Measurements from ENCODE around the gene FRRS1. TPM values are rescaled to one million over a fixed set of nuclear protein-coding genes. Genes with fewer than 3 reads are reported as not detected.

Gene FRRS1
- total RNA-seq, 1 experiment from 2014 or later: 12.1 TPM

DNA sequence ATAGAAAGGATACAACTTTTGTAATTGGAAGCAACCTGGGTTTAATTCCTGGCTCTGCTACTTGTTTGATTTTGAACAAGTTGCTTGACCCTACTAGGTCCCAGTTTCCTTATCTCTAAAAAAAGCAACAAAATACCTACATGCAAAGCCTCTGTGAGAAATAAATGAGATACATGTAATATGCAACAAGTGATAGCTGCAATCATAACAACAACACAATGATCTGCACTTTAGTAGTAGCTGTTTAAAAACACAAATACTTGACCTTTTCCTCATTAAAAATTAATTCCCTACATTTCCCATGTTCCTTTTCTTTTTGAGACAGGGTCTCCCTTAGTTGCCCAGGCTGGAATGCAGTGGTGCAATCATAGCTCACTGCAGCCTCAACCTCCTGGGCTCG lies 40.0 kb downstream of the FRRS1 start:
- H3K27ac ChIP-seq (ENCODE audit: low read depth, low read length, poor library complexity, severe bottlenecking): no peak overlapping the region
- no peaks in the 10 kb centered on the region for H3K36me3 ChIP-seq (ENCODE audit: insufficient read depth, low read length, poor library complexity, severe bottlenecking)
- no TSS peak for BruUV-seq (replicated peaks)
- no peak overlapping the region for H3K4me3 ChIP-seq (ENCODE audit: low read depth, low read length, poor library complexity, severe bottlenecking)
- no peak for TF ChIP-seq EZH2 (IDR thresholded peaks at IDR 0.05; ENCODE audit: borderline replicate concordance, low read depth, low read length, poor library complexity, severe bottlenecking)
- TF ChIP-seq, protein P1, sequence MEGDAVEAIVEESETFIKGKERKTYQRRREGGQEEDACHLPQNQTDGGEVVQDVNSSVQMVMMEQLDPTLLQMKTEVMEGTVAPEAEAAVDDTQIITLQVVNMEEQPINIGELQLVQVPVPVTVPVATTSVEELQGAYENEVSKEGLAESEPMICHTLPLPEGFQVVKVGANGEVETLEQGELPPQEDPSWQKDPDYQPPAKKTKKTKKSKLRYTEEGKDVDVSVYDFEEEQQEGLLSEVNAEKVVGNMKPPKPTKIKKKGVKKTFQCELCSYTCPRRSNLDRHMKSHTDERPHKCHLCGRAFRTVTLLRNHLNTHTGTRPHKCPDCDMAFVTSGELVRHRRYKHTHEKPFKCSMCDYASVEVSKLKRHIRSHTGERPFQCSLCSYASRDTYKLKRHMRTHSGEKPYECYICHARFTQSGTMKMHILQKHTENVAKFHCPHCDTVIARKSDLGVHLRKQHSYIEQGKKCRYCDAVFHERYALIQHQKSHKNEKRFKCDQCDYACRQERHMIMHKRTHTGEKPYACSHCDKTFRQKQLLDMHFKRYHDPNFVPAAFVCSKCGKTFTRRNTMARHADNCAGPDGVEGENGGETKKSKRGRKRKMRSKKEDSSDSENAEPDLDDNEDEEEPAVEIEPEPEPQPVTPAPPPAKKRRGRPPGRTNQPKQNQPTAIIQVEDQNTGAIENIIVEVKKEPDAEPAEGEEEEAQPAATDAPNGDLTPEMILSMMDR (conservative IDR thresholded peaks at IDR 0.05; ENCODE audit: low read depth, low read length): no peak
- DNase-seq (ENCODE audit: low spot score): no peak
- ChIA-PET POLR2A (ENCODE audit: low non-redundant PET) (no interaction called here), CTCF (no interaction called here)
- no peaks in the 10 kb centered on the region for H3K27me3 ChIP-seq (replicated peaks; ENCODE audit: insufficient read depth, low read depth, low read length, poor library complexity)
- H3K4me1 ChIP-seq (ENCODE audit: insufficient read depth, low read length, poor library complexity, severe bottlenecking): peaks cover 25% of the 10 kb centered on the region
- no peaks in the 10 kb centered on the region for H3K9me3 ChIP-seq (ENCODE audit: low read depth, low read length, poor library complexity, severe bottlenecking)
- intact Hi-C loops (cut with micrococcal nuclease; ENCODE audit: unreplicated experiment): no loop called here

DNA sequence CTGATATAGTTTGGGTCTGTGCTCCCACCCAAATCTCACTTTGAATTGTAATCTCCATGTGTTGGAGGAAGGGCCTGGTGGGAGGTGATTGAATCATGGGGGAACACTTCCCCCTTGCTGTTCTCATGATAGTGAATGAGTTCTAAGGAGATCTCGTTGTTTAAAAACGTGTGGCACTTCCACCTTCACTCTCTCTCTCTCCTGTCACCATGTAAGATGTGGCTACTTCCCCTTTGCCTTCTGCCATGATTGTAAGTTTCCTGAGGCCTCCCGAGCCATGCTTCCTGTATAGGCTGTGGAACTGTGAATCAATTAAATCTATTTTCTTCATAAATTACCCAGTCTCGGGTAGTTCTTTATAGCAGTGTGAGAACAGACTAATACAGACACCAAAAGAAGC lies 40.4 kb downstream of the FRRS1 start:
- no peak for DNase-seq (ENCODE audit: low spot score)
- intact Hi-C loops (cut with micrococcal nuclease; ENCODE audit: unreplicated experiment): no loop called here
- Histone ChIP-seq H3K27me3 (replicated peaks; ENCODE audit: insufficient read depth, low read depth, low read length, poor library complexity) (no peaks in the 10 kb centered on the region), H3K9me3 (ENCODE audit: low read depth, low read length, poor library complexity, severe bottlenecking) (no peaks in the 10 kb centered on the region), H3K27ac (ENCODE audit: low read depth, low read length, poor library complexity, severe bottlenecking) (no peak overlapping the region), H3K4me3 (ENCODE audit: low read depth, low read length, poor library complexity, severe bottlenecking) (no peak overlapping the region), H3K36me3 (ENCODE audit: insufficient read depth, low read length, poor library complexity, severe bottlenecking) (no peaks in the 10 kb centered on the region), H3K4me1 (ENCODE audit: insufficient read depth, low read length, poor library complexity, severe bottlenecking) (peaks cover 25% of the 10 kb centered on the region)
- TF ChIP-seq, protein P1 (conservative IDR thresholded peaks at IDR 0.05; ENCODE audit: low read depth, low read length): no peak
- no peak for TF ChIP-seq EZH2 (IDR thresholded peaks at IDR 0.05; ENCODE audit: borderline replicate concordance, low read depth, low read length, poor library complexity, severe bottlenecking)
- ChIA-PET POLR2A (ENCODE audit: low non-redundant PET) (no interaction called here), CTCF (no interaction called here)
- BruUV-seq (replicated peaks): no TSS peak

DNA sequence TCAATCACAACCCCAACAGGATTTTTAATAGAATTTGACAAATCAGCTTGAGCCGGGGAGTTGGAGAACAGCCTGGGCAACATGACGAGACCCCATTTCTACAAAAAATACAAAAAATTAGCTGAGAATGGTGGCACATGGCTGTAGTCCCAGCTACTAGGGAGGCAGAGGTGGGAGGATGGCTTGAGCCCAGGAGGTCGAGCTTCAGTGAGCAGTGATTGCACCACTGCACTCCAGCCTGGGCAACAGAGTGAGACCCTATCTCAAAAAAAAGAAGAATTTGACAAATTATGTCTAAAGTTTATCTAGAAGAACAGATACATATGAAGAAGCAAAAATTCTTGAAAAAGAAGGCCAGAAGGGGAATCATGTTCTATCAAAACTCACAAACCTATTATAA lies 43.2 kb downstream of the FRRS1 start:
- Histone ChIP-seq H3K27ac (ENCODE audit: low read depth, low read length, poor library complexity, severe bottlenecking) (no peak overlapping the region), H3K9me3 (ENCODE audit: low read depth, low read length, poor library complexity, severe bottlenecking) (no peaks in the 10 kb centered on the region), H3K36me3 (ENCODE audit: insufficient read depth, low read length, poor library complexity, severe bottlenecking) (no peaks in the 10 kb centered on the region), H3K4me3 (ENCODE audit: low read depth, low read length, poor library complexity, severe bottlenecking) (no peak overlapping the region), H3K27me3 (replicated peaks; ENCODE audit: insufficient read depth, low read depth, low read length, poor library complexity) (no peaks in the 10 kb centered on the region), H3K4me1 (ENCODE audit: insufficient read depth, low read length, poor library complexity, severe bottlenecking) (peaks cover 24% of the 10 kb centered on the region)
- ChIA-PET CTCF (no interaction called here), POLR2A (ENCODE audit: low non-redundant PET) (interaction anchor here (0.6 kb wide), 1 partner anchor 466 kb away, joined by 3 read pairs; no protein-coding TSS in a partner anchor)
- intact Hi-C loops (cut with micrococcal nuclease; ENCODE audit: unreplicated experiment): no loop called here
- no peak for TF ChIP-seq EZH2 (IDR thresholded peaks at IDR 0.05; ENCODE audit: borderline replicate concordance, low read depth, low read length, poor library complexity, severe bottlenecking)
- TF ChIP-seq, protein P1 (conservative IDR thresholded peaks at IDR 0.05; ENCODE audit: low read depth, low read length): no peak
- BruUV-seq (replicated peaks): no TSS peak
- no peak for DNase-seq (ENCODE audit: low spot score)

Data from A673 (cell line).